Body of pancreas (tissue), 4 donors: Measurements from ENCODE around the gene ROBO1.

Experiments used
- POLR2A ChIP-seq, 3 donors: fragments of 450-650 bp; IDR thresholded peaks; one replicate each; pipeline ENCODE4 v1.6.1; 2016; ENCODE audit warnings: antibody characterized with exemption in 3 of 3, mild to moderate bottlenecking in 2 of 3
- TF ChIP-seq, protein P1 (sequence below), 7 experiments: fragments of 450-650 bp in 4 of 7; fragments of 200-600 bp in 3 of 7; sonication (generic) in 3 of 7; IDR thresholded peaks; one replicate each; pipeline ENCODE4 v1.5.1; 2016 to 2019; ENCODE audit warnings: antibody characterized with exemption in 7 of 7

DNA sequence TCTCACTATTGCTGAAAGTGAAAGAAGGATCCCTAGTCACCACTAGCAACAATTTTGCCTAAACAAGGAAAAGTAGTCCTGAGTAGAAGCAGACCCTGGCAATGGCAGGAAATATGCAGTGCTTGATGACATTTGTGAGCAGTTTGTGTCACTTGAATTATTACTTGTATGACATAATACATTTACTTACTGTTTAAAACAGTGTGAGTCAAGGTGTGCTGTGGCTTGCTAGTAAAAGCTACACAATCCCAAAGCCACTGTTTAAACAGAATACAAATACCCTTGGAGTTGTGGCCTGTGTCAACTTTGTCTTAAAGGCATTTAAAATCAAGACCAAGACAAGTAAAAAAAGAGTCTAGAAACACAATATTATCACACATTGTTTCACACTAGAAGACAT, 775.4 kb downstream of the ROBO1 start:
- TF ChIP-seq, protein P1, sequence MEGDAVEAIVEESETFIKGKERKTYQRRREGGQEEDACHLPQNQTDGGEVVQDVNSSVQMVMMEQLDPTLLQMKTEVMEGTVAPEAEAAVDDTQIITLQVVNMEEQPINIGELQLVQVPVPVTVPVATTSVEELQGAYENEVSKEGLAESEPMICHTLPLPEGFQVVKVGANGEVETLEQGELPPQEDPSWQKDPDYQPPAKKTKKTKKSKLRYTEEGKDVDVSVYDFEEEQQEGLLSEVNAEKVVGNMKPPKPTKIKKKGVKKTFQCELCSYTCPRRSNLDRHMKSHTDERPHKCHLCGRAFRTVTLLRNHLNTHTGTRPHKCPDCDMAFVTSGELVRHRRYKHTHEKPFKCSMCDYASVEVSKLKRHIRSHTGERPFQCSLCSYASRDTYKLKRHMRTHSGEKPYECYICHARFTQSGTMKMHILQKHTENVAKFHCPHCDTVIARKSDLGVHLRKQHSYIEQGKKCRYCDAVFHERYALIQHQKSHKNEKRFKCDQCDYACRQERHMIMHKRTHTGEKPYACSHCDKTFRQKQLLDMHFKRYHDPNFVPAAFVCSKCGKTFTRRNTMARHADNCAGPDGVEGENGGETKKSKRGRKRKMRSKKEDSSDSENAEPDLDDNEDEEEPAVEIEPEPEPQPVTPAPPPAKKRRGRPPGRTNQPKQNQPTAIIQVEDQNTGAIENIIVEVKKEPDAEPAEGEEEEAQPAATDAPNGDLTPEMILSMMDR (IDR thresholded peaks at IDR 0.05), result no peak
- TF ChIP-seq POLR2A (IDR thresholded peaks at IDR 0.05), result no peak
